CD4-positive, alpha-beta T cell treated with Interleukin-21 for 1 hour (primary cell): ENCODE data around the gene CXCL10.

Experiments
- DNase-seq: peaks from one replicate; pipeline ENCODE4 v3.0.0-alpha.2; 2020

The CXCL10 gene

DNA sequence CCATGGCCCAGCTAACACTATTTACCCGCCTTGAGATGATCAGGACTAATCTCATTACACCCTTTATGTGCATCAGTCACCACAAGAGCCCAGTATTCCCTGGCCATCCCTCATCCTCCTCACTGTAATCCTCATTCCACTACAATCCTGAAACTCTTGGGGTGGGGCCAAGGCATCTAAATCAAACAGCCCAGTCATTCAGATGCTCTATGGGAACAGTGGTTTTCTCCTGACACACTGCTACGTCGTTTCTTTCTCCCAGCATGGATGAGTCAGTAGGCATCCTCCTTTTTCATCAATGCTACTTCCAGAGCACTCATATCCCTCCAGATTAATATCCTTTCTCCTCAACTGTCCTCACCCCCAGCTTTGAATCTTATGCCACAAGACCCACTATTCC lies 38.2 kb downstream of the CXCL10 start:
- DNase-seq = no peak

GRCh38 chr4:75980576-75980975 lies 42.7 kb downstream of the CXCL10 start:
- DNase-seq = no peak

GRCh38 chr4:75976177-75976576 lies 47.1 kb downstream of the CXCL10 start:
- DNase-seq = no peak

DNA sequence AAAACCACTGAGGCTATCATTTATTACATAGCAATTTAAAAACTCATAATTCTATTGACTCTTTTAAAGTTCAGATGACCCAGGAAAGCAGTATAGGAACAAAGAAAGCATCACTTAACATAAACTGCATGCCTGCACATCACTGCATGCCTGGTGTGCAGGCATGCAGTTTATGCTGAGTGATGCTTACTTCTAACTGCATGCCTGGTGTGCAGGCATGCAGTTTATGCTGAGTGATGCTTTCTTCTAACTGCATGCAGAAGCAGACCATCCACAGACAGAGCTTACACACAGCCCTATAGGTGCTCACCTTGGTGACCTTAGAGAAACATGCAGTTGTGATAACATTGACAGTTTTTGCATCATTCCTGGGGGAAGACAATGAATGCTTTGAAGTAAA lies 49.5 kb downstream of the CXCL10 start:
- no peak for DNase-seq
